ENCODE measurements around the gene CCDC171. TPM values are rescaled to one million over a fixed set of nuclear protein-coding genes. Genes with fewer than 3 reads are reported as not detected.

Gene CCDC171
- polyA plus RNA-seq, 4 donors: 4.5 to 6.8 (median 5.7) TPM

GRCh38 chr9:15967068-15967467 lies 414.2 kb downstream of the CCDC171 start:
- no peak for DNase-seq (ENCODE audit: low read depth in 4 of 4, low spot score in 3 of 4)

DNA sequence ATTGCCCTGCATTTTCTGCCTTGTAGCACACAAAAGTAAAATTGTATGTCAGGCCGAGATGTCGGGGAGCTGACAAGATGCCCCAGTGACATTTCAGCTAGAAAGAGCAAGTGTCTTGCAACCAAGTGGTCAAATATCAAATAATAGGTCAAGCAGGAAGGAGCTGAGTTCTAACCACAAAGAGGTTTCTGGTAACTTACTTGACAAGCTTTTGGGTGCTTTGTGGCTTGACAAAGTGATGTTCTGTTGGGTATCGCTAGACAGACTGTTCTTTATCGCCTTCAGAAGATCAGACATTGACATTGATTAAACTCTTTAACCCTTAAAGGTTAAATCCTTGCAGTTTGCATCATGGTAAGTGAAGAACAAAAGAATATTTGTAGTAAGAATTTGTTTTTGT lies 419.9 kb downstream of the CCDC171 start:
- no peak for DNase-seq (ENCODE audit: low read depth in 4 of 4, low spot score in 3 of 4)

GRCh38 chr9:15975101-15975778 lies 422.4 kb downstream of the CCDC171 start:
- no peak for DNase-seq (ENCODE audit: low read depth in 4 of 4, low spot score in 3 of 4)

DNA sequence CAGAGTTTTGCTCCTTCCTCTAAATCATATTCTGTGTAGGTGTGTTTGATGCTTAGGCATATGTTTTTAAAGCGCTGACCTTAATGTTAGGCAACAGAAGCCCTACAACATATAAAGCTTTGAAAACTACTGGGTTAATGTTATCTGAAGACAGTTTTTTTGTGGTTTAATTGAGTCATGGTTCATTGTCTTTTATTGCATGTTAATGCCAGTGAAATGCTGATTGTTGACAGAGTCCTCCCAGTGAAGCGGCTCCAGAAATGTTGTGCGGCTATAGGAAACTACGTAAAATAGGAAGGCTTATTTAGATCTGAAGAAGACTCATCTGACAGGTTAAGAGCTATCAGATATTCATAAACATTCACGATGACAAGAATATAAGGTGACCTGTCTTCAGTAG lies 424.6 kb downstream of the CCDC171 start:
- peak in 1 of 4 donors; percentile 33 for DNase-seq (ENCODE audit: low read depth in 4 of 4, low spot score in 3 of 4)

DNA sequence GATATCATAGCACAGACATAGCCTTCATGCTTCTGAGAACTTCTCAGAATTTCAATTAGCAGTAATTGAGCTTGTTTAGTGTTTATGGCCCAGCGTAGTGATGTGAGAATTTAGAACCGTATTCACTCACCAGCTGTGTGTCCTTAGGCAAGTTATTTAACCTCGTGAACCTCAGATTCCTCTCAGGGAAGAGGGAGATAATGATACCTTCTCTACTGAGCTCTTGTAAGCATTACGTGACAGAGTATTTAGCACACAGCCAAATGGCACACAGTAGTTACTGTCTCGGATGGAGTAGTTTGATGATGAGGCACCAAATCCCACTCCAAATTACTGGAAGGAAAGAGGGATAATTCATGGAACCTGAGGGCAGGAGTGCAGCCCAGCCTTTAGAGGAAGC lies 429.3 kb downstream of the CCDC171 start:
- no peak for DNase-seq (ENCODE audit: low read depth in 4 of 4, low spot score in 3 of 4)

DNA sequence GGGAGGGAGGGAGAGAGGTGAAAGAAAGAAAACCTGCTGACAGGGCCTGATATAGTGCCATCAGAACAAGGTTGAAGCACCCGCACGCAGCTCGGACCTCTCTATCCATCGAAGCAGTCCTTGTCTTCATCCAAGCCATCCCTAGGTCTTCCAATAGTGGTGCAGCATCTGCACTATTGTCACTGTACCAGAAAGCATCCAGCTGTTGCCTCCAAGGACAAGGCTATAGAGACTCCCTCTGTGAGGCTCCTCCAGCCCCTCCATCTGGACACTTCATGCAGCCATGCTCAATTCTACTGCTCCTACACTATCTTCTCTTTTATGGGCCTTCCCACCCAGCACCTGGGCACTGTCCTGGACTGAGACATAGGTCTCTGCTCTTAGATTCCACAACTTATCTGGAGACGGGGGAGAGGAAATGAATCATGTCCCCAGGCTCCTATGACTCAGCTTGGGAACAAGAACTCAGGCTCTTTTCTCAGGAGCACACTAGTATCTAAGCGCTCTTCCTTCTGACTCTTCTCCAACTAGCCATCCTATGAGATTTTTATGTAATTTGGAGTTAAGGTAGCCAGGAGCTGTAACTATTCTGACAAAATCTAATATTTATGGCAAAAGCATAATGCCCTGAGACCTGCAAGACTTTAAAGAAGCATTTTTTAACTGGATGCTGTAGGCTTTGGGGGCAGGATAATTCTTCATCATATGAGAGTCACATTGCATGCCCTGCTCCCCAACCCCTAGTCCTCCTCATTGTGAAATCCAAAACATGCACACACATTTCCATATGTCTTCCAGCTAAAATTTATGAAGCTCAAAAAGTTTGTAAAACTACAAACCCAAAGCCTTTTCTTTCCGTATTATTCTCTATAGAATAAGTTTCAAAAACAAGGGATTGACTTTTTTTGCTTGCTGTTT lies 446.8 kb downstream of the CCDC171 start:
- DNase-seq (ENCODE audit: low read depth in 4 of 4, low spot score in 3 of 4): no peak

DNA sequence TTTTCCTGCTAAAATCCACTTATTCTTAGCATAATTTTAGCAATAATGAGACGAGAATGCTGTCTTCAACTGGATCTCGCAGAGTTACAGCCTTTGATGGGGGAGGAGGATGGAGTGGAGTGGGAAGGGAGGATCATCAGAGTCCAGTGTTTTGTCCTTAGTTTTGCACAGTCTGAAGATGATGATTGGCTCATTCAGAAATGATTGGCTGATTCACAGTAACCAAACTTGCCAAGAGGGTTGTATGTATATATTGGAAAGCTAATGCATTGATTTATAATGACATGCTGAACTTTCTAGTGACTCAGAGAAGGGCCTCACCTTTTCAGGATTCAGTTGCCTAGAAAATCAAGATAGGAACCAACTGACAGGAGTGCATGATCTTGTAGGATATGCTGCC lies 448.0 kb downstream of the CCDC171 start:
- DNase-seq (ENCODE audit: low read depth in 4 of 4, low spot score in 3 of 4): no peak

DNA sequence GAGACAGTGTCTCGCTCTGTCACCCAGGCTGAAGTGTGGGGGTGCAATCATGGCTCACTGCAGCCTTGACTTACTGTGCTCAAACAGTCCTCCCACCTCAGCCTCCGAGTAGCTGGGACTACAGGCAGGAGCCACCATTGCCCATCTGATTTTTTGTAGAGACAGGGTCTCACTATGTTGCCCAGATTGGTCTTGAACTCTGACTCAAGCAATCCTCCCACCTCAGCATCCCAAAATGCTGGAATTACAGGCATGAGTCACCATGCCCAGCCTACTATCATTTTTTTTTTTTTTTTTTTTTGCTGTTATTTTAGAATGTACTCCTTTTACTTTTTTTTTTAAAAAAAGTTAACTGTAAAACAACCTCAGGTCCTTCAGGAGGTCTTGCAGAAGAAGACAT lies 449.0 kb downstream of the CCDC171 start:
- no peak for DNase-seq (ENCODE audit: low read depth in 4 of 4, low spot score in 3 of 4)

DNA sequence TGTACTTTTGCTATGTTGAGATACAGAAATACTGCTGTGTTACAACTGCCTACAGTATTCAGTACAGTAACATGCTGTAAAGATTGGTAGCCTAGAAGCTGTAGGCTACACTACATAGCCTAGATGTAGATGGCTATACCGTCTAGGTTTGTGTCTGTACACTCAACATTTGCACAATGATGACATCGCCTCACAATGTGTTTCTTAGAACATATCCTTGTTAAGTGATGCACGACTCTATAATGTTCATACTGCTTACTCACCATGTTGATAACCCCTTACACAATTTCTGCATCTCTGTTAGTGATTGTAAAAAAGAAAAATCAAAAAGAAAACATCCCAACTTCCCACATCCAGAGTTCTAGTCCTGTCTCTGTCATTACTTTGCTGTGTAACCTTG lies 450.0 kb downstream of the CCDC171 start:
- no peak for DNase-seq (ENCODE audit: low read depth in 4 of 4, low spot score in 3 of 4)

DNA sequence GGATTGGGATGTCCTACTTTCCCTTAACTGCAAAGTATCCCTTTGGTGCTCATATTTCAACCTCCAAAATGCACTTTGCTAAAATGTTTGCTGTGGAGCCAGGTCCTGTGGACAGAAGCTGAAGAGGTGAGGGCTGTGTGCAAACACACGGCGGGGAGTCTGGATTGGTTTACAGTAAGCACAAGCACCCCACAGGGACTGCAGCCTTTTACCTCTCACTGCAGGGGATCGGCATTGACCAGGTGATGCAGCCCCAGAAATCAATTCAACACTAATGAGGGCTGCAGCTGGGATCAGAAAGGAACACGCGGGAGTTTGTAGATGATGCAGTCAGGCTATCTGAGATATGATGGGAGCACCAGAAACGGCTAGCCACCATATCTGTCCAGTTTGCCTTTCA lies 450.9 kb downstream of the CCDC171 start:
- no peak for DNase-seq (ENCODE audit: low read depth in 4 of 4, low spot score in 3 of 4)

DNA sequence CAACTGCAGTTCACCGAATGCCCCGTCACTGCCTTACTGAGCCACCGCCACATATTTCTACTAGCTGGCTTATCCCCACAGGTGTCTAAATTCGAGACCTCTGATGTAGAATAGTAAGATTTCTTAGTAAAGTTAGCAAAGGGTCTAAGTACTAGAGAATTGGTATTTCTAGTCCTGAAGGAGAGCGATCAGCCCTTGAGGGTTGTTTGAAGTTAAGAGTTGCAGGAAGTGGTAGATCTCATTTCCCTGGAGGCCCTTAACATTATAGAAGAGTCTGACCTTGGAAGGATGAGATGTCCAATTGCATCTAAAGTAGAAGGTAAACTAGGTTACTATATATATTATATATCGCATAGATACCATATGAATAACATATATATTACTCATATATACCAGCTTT lies 451.8 kb downstream of the CCDC171 start:
- DNase-seq (ENCODE audit: low read depth in 4 of 4, low spot score in 3 of 4): no peak

- DNase-seq (ENCODE audit: low read depth in 4 of 4, low spot score in 3 of 4): no peak
Measured at GRCh38 chr9:16010221-16010620, 457.4 kb downstream of the CCDC171 start.

GRCh38 chr9:16012621-16013020 lies 459.8 kb downstream of the CCDC171 start:
- DNase-seq (ENCODE audit: low read depth in 4 of 4, low spot score in 3 of 4): no peak

GRCh38 chr9:16013366-16013765 lies 460.5 kb downstream of the CCDC171 start:
- DNase-seq (ENCODE audit: low read depth in 4 of 4, low spot score in 3 of 4): no peak

DNA sequence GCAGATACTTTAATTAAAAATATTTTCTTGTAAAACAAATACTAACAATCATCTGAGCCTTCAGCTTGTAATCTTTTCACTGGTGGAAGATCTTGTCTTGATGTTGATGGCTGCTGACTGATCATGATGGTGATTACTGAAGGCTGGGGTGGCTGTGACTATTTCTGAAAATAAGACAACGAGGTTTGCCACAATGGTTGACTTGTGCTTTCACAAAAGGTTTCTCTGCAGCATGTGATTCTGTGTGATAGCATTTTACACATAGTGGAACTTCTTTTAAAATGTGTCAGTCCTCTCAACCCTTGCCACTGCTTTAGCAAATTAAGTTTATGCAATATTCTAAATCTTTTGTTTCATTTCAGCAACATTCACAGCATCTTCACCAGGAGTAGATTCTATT lies 461.0 kb downstream of the CCDC171 start:
- DNase-seq (ENCODE audit: low read depth in 4 of 4, low spot score in 3 of 4): no peak

- no peak for DNase-seq (ENCODE audit: low read depth in 4 of 4, low spot score in 3 of 4)
Measured at GRCh38 chr9:16022228-16022627, 469.4 kb downstream of the CCDC171 start.

DNA sequence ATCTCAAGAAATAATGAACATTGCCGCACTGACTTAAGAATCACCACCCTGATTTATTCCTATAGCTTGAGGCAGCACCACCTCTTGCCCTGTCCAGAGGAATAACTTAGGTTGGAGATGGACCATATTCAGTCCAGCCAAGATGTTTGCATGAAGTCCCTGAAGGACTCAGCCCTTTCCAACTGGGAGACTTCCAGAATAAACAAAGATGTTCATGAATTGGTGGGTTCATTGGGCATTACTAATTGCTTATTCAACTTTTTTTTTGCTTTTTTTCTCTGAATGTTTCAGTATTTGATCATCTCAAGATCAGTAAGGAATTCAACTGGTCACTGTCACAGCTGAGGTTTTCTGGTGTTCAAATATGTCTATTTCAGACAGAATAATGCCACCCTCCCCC lies 470.6 kb downstream of the CCDC171 start:
- no peak for DNase-seq (ENCODE audit: low read depth in 4 of 4, low spot score in 3 of 4)

Other genes with a start within 250 kb of the CCDC171 start
- gene TTC39B, start 245.8 kb upstream of the CCDC171 start, polyA plus RNA-seq (ENCODE audit: insufficient read length in 4 of 4): 1 to 10 TPM; 8.2 to 9.8 (median 8.3) TPM
- gene SNAPC3, start 130.2 kb upstream of the CCDC171 start, polyA plus RNA-seq (ENCODE audit: insufficient read length in 4 of 4): 10 to 100 TPM; 34.6 to 51.8 (median 49.2) TPM
- gene PSIP1, start 42.1 kb upstream of the CCDC171 start, polyA plus RNA-seq (ENCODE audit: insufficient read length in 4 of 4): 100 to 1,000 TPM; 182 to 241 (median 214) TPM

All from left renal pelvis (tissue), 4 donors.